ENCODE measurements around the gene FHAD1.
A peak's percentile ranks its signal among the peaks of the same experiment; 100 is the strongest.

Gene FHAD1

DNA sequence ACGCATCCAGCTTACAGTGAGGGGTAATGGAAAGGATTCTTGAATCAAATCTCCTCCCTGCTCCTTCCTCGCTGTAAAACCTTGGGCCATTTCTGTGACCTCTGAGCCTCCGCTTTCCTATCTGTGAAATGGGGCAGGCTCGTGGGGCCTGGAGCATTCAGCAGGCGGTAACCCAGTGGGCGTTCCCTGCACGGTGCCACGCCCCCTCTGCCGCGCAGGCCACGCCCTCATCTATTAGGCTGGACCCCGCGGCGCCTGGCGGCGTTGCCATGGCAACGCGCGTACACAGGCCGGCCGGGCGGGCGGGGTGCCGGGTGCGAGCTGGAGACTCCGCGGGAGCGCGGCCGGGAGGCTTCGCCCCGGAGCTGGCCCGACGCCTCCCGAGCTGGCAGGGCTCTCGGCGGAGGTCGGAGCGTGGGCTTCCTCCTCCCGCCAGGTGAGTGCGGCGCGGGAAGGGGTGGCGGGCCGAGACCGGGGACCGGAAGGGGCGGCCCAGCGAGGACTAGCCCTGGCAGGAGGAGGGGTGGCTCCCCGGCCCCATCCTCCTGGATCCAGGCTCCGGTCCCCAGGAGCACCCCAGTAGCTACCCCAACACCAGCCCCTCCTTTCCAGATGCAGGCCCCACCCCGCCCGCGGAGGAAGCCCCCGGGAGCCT, at the start of gene FHAD1:
Gene FHAD1, plus strand, starts transcription at position 264 of the 655 bp plus-strand sequence. CDS start 4,562 bp downstream, outside the sequence.
- DNase-seq (ENCODE audit: low spot score) = peak; percentile 28

DNA sequence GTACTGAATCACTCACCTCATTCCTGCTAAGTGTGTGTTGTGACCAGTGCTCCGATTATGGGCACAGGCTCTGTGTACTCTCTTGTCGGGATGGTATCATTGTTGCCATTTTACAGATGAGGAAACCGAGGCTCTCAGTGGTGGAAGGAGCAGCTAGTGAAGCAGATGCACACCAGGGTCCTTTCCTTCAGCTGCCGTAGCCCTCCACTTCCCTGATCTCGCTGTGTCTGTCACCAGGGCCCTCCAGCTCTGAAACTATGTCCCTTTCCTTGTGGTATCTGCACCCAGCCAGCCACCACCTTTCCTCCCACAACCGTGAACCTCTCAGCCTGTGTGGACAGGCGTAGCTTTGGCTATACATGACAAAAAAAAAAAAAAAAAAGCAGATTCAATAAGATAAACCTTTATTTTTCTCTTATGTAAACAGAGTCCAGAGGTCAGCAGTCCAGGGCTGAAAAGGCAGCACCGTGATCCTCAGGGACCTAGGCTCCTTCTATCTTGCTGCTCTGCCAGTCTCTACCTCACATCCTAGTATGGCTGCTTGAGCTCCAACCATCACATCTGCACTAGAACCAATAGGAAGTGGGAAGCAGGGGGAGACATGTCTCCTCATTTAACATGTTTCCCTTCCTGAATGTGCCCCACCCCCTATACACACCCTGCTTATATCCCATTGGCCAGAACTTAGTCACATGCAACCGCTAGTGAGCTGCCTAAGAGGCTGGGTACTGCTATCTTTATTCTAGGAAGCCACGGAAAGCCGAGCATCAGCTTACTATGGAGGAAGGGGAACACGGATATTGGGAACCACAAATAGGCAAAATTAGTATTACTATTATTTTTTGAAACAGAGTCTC, 49.2 kb upstream of the FHAD1 start:
- no peak for DNase-seq (ENCODE audit: low spot score)

DNA sequence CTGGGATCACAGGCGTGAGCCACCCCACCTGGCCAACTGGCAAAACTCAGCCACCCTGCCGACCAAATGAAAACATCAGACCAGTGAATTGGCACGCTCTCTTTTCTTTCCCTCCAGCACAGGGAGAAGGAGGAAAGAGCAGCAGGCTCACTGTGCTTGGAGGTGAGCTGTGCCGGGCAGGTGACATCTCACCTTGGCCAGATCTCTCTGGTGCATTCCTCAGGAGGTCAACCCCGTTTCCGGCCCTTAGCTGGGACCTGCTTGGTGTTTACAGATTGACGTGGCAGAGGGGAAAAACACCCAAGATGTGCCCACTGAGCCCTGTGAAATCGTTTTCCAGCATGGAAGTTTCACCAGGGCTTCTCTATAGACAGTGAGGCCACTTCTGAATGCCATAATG, 48.3 kb upstream of the FHAD1 start:
- DNase-seq (ENCODE audit: low spot score) = no peak

GRCh38 chr1:15201221-15201620, 45.8 kb upstream of the FHAD1 start:
- no peak for DNase-seq (ENCODE audit: low spot score)

DNA sequence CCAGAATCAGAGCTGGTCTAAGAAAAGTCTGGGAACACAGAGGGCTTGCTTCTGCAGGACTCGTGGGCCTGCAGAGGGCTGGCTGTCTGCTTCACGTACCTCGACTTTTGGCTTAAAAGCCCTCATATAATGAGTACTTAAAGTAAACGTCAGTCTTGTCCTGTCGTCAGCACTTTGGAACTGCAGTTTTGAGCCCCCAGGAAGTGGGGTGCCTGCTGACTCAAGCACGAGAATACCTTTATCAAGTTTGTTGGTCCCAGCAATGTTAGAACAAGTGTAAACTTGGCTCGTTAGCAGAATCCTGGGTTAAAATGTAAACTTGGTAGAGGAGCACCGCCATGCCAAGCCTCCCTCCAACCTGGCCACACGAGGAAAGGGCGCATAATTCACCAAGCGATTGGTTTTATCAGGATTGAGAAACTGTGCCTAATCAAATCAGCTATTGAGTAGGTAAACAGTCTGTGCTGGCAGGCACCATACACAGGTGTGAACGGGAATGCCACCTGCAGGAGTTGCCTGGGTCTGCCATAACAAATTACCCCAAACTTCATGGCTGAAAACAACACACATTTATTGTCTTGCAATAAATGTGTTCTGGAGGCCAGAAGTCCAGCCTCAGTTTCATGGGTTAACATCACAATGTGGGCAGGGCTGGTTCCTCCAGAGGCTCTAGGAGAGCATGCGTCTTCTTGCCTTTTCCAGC, 45.0 kb upstream of the FHAD1 start:
- DNase-seq (ENCODE audit: low spot score) = no peak

DNA sequence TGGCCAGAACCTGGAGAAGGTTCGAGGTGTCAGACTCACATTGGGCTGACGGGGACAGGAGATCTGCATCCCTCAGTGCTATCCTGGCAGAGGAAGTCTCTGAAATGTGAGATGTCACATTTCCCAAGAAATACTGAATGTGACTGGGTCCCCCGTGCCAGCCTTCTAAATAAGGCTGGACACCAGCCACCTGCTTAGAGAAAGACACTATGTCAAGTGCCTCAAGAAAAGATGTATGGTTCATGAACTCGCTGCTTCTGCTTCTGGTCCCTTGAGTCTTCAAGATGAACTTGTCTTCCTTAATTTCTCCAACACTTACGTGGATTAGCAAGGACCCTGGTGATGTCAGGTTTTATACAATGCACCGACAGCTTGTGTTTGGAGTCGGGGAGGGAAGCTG, 42.1 kb upstream of the FHAD1 start:
- DNase-seq (ENCODE audit: low spot score) = peak; percentile 73

DNA sequence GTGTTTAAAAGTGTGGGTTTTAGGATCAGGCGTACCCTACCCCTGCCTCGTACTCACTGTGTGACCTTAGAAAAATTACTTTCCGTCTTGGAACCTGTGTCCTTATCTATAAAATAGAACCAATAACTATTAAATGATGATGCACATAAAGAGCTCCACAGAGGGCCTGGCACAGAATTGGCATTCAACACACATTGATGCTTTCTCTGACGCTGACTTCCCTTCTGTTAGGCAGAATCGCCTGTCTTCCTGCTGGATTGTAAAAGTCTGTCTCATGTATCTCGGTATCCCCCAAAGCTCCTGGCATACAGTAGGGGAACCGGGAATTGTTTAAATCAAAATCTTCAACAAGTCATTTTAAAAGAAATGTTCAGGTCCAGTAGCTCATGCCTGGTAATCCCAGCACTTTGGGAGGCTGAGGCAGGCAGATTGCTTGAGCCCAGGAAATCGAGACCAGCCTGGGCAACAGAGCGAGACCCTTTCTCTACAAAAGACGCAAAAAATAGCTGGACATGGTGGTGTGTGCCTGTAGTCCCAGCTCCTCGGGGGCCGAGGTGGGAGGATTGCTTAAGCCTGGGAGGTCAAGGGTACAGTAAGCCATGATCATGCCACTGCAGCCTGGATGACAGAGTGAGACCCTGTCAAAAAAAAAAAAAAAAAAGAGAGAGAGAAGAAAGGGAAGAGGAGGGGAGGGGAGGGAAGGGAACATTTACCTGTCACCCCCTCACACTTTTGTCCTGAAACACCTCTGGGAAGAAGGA, 41.3 kb upstream of the FHAD1 start:
- DNase-seq (ENCODE audit: low spot score) = peak; percentile 74

GRCh38 chr1:15206418-15207030, 40.5 kb upstream of the FHAD1 start:
- DNase-seq (ENCODE audit: low spot score) = no peak

- DNase-seq (ENCODE audit: low spot score) = no peak
Measured at GRCh38 chr1:15207031-15207828, 39.8 kb upstream of the FHAD1 start.

DNA sequence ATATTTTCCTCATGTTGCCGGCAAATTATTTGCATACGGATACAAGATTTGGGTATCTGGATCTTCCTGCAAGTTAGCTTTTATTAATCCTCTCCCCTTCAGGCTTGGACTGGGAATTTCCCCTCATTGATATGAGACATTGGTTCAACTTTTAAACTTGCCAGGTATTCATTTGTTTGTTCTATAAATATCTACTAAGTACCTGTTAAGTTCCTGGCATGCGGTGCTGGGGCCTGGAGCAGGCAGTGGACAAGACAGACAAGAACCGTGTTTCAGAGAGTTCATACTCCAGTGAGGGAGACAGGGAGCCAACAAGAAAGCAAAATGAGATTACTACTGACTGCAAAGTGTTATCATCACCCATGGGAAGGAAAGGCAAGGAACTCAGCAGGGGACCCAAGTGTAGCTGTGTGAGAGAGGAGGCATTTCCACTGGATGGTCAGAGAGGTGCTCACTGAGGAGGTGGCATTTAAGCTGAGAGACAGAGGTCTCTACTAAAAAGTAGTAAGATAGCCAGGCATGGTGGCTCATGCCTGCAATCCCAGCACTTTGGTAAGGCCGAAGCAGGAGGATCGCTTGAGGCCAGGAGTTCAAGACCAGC, 39.1 kb upstream of the FHAD1 start:
- DNase-seq (ENCODE audit: low spot score) = no peak

DNA sequence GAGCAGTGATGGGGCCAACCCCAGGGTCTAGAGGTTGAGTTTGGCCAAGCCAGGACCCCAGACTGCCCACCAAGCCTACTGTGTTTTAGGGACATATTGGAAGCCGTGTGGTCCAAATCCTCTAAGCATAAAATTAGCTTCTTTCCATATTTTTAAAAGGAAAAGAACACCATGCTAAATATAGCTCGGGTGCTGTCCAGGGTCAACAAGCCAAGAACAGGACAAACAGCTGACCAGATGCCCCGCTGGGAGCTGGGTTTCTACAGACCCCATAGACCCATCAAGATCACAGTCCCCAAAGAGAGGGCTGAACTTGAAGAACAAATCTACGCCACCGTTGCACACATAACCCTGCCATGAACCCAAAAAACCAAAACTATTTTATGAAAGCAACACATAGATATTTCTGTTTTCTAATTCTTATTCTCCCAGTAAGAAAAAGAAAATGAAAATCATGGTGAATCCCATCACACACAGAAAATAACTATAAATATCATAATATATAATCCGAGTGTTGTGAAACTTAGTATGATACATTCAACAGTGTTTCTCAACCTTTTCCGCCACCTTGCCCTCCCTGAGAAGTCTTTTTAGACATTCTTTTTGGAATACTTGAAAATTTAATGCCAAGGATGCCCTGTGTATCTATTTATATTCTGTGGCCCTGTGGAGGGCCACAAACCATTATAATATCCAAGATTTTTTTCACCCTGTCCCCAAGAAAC, 36.2 kb upstream of the FHAD1 start:
- no peak for DNase-seq (ENCODE audit: low spot score)

GRCh38 chr1:15211424-15211823, 35.6 kb upstream of the FHAD1 start:
- no peak for DNase-seq (ENCODE audit: low spot score)

- peak; percentile 58 for DNase-seq (ENCODE audit: low spot score)
Measured at GRCh38 chr1:15212216-15212953, 34.6 kb upstream of the FHAD1 start.

- peak; percentile 63 for DNase-seq (ENCODE audit: low spot score)
Measured at GRCh38 chr1:15212954-15213291, 34.1 kb upstream of the FHAD1 start.

DNA sequence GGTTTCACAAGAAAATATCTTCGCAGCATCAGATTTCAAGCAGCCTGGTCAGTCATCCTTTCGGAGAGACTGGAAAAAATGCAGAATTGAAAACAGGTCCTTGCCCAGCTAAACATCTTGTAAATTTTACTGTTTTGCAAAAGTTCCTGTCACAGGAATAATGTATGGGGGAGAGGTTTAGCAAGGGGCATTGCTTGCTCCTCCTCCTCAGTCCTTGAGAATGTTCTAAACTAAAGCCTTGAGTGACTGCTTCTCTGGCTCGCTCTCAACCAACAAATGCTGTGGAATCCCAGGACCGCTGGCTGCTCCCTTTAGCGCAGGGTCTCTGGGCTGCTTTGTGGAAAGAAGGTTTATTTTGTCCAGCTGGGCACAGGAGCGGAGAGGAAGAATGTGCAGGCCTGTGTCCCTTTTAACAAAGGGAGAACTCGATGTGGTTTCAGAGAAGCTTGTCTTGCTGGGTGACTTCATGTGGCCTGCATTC, 33.6 kb upstream of the FHAD1 start:
- DNase-seq (ENCODE audit: low spot score) = peak; percentile 75

DNA sequence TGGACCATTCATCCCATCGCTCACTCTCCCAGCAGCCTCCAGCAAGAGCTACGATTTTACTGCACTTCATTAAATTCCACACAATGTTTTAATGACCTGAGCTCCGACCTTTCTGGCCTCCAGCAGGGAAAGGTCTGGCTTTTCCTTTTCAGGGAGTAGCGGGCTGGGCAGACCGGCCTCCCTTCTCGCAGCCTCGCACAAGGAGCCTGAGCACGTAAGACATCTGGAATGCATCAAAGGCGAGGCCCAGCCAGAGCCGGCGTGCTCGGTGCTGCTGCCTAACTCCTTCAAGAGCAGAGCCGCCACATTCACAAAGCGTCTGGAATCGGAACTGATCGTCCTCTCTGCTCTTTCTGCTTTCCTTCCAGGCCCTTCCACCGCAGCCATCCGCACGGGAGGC, 32.5 kb upstream of the FHAD1 start:
- DNase-seq (ENCODE audit: low spot score) = peak; percentile 85

GRCh38 chr1:15215116-15215515, 31.9 kb upstream of the FHAD1 start:
- DNase-seq (ENCODE audit: low spot score) = no peak

DNA sequence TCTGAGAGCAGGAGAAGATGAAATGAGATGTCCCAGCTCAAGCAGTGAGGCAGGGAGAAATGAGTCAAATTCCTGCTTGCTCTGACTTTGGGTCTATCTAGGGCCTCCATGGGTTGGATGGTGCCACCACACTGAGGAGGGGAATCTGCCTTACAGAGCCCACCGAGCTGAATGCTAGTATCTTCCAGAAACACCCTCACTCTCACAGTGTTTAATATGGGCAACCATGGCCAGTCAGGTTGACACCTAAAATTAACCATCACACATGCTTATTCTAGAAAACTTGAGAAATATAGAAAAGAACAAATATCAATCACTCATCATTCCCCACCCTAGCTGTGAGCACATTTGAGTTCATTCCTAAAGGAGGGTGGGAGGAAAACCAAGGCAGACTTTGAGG, 29.4 kb upstream of the FHAD1 start:
- DNase-seq (ENCODE audit: low spot score) = no peak

Data from cerebellar cortex (tissue), 1 donor.